ENCODE results near the gene PROX1.

PROX1 gene

GRCh38 chr1:214017191-214017982 is 29.6 kb downstream of the PROX1 start:
- no peak overlapping the region for H3K4me3 ChIP-seq (ENCODE audit: low read depth in 1 of 2, low read length in 2 of 2)
- no peaks in the 10 kb centered on the region for H3K27me3 ChIP-seq (ENCODE audit: low read depth, low read length)
- no peaks in the 10 kb centered on the region for H3K36me3 ChIP-seq (ENCODE audit: control insufficient read depth in 1 of 2, insufficient read depth in 2 of 2, low read length in 2 of 2)
- H3K9me3 ChIP-seq (ENCODE audit: control insufficient read depth in 1 of 2, low read length in 2 of 2), result no peaks in the 10 kb centered on the region
- H3K27ac ChIP-seq (ENCODE audit: low read length), result no peak overlapping the region
- H3K4me1 ChIP-seq (ENCODE audit: control insufficient read depth in 1 of 2, insufficient read depth in 2 of 2, low read length in 2 of 2), result no peaks in the 10 kb centered on the region

- no peaks in the 10 kb centered on the region for H3K9me3 ChIP-seq (ENCODE audit: control insufficient read depth in 1 of 2, low read length in 2 of 2)
- no peaks in the 10 kb centered on the region for H3K27me3 ChIP-seq (ENCODE audit: low read depth, low read length)
- no peak overlapping the region for H3K27ac ChIP-seq (ENCODE audit: low read length)
- no peak overlapping the region for H3K4me3 ChIP-seq (ENCODE audit: low read depth in 1 of 2, low read length in 2 of 2)
- H3K36me3 ChIP-seq (ENCODE audit: control insufficient read depth in 1 of 2, insufficient read depth in 2 of 2, low read length in 2 of 2), result no peaks in the 10 kb centered on the region
- no peaks in the 10 kb centered on the region for H3K4me1 ChIP-seq (ENCODE audit: control insufficient read depth in 1 of 2, insufficient read depth in 2 of 2, low read length in 2 of 2)
Measured at GRCh38 chr1:214018386-214019268, 30.9 kb downstream of the PROX1 start.

- H3K4me1 ChIP-seq (ENCODE audit: control insufficient read depth in 1 of 2, insufficient read depth in 2 of 2, low read length in 2 of 2), result no peaks in the 10 kb centered on the region
- H3K9me3 ChIP-seq (ENCODE audit: control insufficient read depth in 1 of 2, low read length in 2 of 2), result no peaks in the 10 kb centered on the region
- H3K36me3 ChIP-seq (ENCODE audit: control insufficient read depth in 1 of 2, insufficient read depth in 2 of 2, low read length in 2 of 2), result no peaks in the 10 kb centered on the region
- H3K27me3 ChIP-seq (ENCODE audit: low read depth, low read length), result no peaks in the 10 kb centered on the region
- no peak overlapping the region for H3K4me3 ChIP-seq (ENCODE audit: low read depth in 1 of 2, low read length in 2 of 2)
- H3K27ac ChIP-seq (ENCODE audit: low read length), result no peak overlapping the region
Measured at GRCh38 chr1:214019499-214019898, 31.7 kb downstream of the PROX1 start.

- H3K27me3 ChIP-seq (ENCODE audit: low read depth, low read length), result no peaks in the 10 kb centered on the region
- no peak overlapping the region for H3K4me3 ChIP-seq (ENCODE audit: low read depth in 1 of 2, low read length in 2 of 2)
- no peak overlapping the region for H3K27ac ChIP-seq (ENCODE audit: low read length)
- no peaks in the 10 kb centered on the region for H3K9me3 ChIP-seq (ENCODE audit: control insufficient read depth in 1 of 2, low read length in 2 of 2)
- H3K36me3 ChIP-seq (ENCODE audit: control insufficient read depth in 1 of 2, insufficient read depth in 2 of 2, low read length in 2 of 2), result no peaks in the 10 kb centered on the region
- H3K4me1 ChIP-seq (ENCODE audit: control insufficient read depth in 1 of 2, insufficient read depth in 2 of 2, low read length in 2 of 2), result no peaks in the 10 kb centered on the region
Measured at GRCh38 chr1:214021321-214021720, 33.5 kb downstream of the PROX1 start.

GRCh38 chr1:214022229-214022791 is 34.5 kb downstream of the PROX1 start:
- Histone ChIP-seq H3K27me3 (ENCODE audit: low read depth, low read length) (no peaks in the 10 kb centered on the region), H3K27ac (ENCODE audit: low read length) (no peak overlapping the region), H3K36me3 (ENCODE audit: control insufficient read depth in 1 of 2, insufficient read depth in 2 of 2, low read length in 2 of 2) (no peaks in the 10 kb centered on the region), H3K9me3 (ENCODE audit: control insufficient read depth in 1 of 2, low read length in 2 of 2) (no peaks in the 10 kb centered on the region), H3K4me3 (ENCODE audit: low read depth in 1 of 2, low read length in 2 of 2) (no peak overlapping the region), H3K4me1 (ENCODE audit: control insufficient read depth in 1 of 2, insufficient read depth in 2 of 2, low read length in 2 of 2) (no peaks in the 10 kb centered on the region)

- Histone ChIP-seq H3K27ac (ENCODE audit: low read length) (no peak overlapping the region), H3K4me3 (ENCODE audit: low read depth in 1 of 2, low read length in 2 of 2) (no peak overlapping the region), H3K4me1 (ENCODE audit: control insufficient read depth in 1 of 2, insufficient read depth in 2 of 2, low read length in 2 of 2) (no peaks in the 10 kb centered on the region), H3K9me3 (ENCODE audit: control insufficient read depth in 1 of 2, low read length in 2 of 2) (no peaks in the 10 kb centered on the region), H3K36me3 (ENCODE audit: control insufficient read depth in 1 of 2, insufficient read depth in 2 of 2, low read length in 2 of 2) (no peaks in the 10 kb centered on the region), H3K27me3 (ENCODE audit: low read depth, low read length) (no peaks in the 10 kb centered on the region)
Measured at GRCh38 chr1:214022810-214023425, 35.1 kb downstream of the PROX1 start.

GRCh38 chr1:214026985-214027384 is 39.2 kb downstream of the PROX1 start:
- no peaks in the 10 kb centered on the region for H3K36me3 ChIP-seq (ENCODE audit: control insufficient read depth in 1 of 2, insufficient read depth in 2 of 2, low read length in 2 of 2)
- no peak overlapping the region for H3K27ac ChIP-seq (ENCODE audit: low read length)
- no peaks in the 10 kb centered on the region for H3K27me3 ChIP-seq (ENCODE audit: low read depth, low read length)
- H3K4me3 ChIP-seq (ENCODE audit: low read depth in 1 of 2, low read length in 2 of 2), result no peak overlapping the region
- peaks cover 0 to 8% of the 10 kb centered on the region in 2 donors for H3K4me1 ChIP-seq (ENCODE audit: control insufficient read depth in 1 of 2, insufficient read depth in 2 of 2, low read length in 2 of 2)
- H3K9me3 ChIP-seq (ENCODE audit: control insufficient read depth in 1 of 2, low read length in 2 of 2), result no peaks in the 10 kb centered on the region

- no peaks in the 10 kb centered on the region for H3K9me3 ChIP-seq (ENCODE audit: control insufficient read depth in 1 of 2, low read length in 2 of 2)
- no peak overlapping the region for H3K4me3 ChIP-seq (ENCODE audit: low read depth in 1 of 2, low read length in 2 of 2)
- no peak overlapping the region for H3K27ac ChIP-seq (ENCODE audit: low read length)
- no peaks in the 10 kb centered on the region for H3K36me3 ChIP-seq (ENCODE audit: control insufficient read depth in 1 of 2, insufficient read depth in 2 of 2, low read length in 2 of 2)
- H3K4me1 ChIP-seq (ENCODE audit: control insufficient read depth in 1 of 2, insufficient read depth in 2 of 2, low read length in 2 of 2), result peaks cover 0 to 8% of the 10 kb centered on the region in 2 donors
- no peaks in the 10 kb centered on the region for H3K27me3 ChIP-seq (ENCODE audit: low read depth, low read length)
Measured at GRCh38 chr1:214027498-214027897, 39.7 kb downstream of the PROX1 start.

- Histone ChIP-seq H3K4me1 (ENCODE audit: control insufficient read depth in 1 of 2, insufficient read depth in 2 of 2, low read length in 2 of 2) (peaks cover 0 to 8% of the 10 kb centered on the region in 2 donors), H3K36me3 (ENCODE audit: control insufficient read depth in 1 of 2, insufficient read depth in 2 of 2, low read length in 2 of 2) (no peaks in the 10 kb centered on the region), H3K27ac (ENCODE audit: low read length) (no peak overlapping the region), H3K27me3 (ENCODE audit: low read depth, low read length) (no peaks in the 10 kb centered on the region), H3K4me3 (ENCODE audit: low read depth in 1 of 2, low read length in 2 of 2) (no peak overlapping the region), H3K9me3 (ENCODE audit: control insufficient read depth in 1 of 2, low read length in 2 of 2) (no peaks in the 10 kb centered on the region)
Measured at GRCh38 chr1:214028095-214028494, 40.3 kb downstream of the PROX1 start.

- Histone ChIP-seq H3K27ac (ENCODE audit: low read length) (no peak overlapping the region), H3K4me1 (ENCODE audit: control insufficient read depth in 1 of 2, insufficient read depth in 2 of 2, low read length in 2 of 2) (peaks cover 0 to 8% of the 10 kb centered on the region in 2 donors), H3K4me3 (ENCODE audit: low read depth in 1 of 2, low read length in 2 of 2) (no peak overlapping the region), H3K36me3 (ENCODE audit: control insufficient read depth in 1 of 2, insufficient read depth in 2 of 2, low read length in 2 of 2) (no peaks in the 10 kb centered on the region), H3K27me3 (ENCODE audit: low read depth, low read length) (no peaks in the 10 kb centered on the region), H3K9me3 (ENCODE audit: control insufficient read depth in 1 of 2, low read length in 2 of 2) (no peaks in the 10 kb centered on the region)
Measured at GRCh38 chr1:214028649-214029406, 41.1 kb downstream of the PROX1 start.

Measured in muscle layer of duodenum (tissue), 2 donors.